A673 (cell line): ENCODE measurements around the gene EYS. TPM values are rescaled to one million over a fixed set of nuclear protein-coding genes. Genes with fewer than 3 reads are reported as not detected.

Experiments
- BruUV-seq: library from RNA; stranded (reverse); fragments of 400-500 nt; replicated peaks from 2 replicates; lab custom pipeline; 2021; lab: Mats Ljungman, UMichigan
- CTCF ChIA-PET: fragments of 300-600 bp; sonication (Branson Sonifier 250); formaldehyde crosslinking; loops from one replicate; lab custom pipeline; 2022; ENCODE audit warnings: antibody characterized with exemption; lab: Charles Lee
- POLR2A ChIA-PET: fragments of 300-600 bp; sonication (Branson Sonifier 250); formaldehyde crosslinking; loops from one replicate; lab custom pipeline; 2022; ENCODE audit warnings: antibody characterized with exemption; ENCODE audit not compliant: low non-redundant PET; lab: Charles Lee
- DNase-seq: peaks from one replicate; pipeline ENCODE4 v3.0.0-alpha.2; 2015; ENCODE audit warnings: low spot score
- H3K27ac ChIP-seq: fragments of 200-600 bp; sonication (generic); 2 replicates; pipeline ENCODE4 v1.5.1; 2016; ENCODE audit warnings: mixed run types, low read depth, mild to moderate bottlenecking, mixed read lengths, antibody characterized with exemption, low read length; ENCODE audit not compliant: poor library complexity, severe bottlenecking
- H3K27me3 ChIP-seq: fragments of 200-600 bp; sonication (generic); replicated peaks from 2 replicates; pipeline ENCODE4 v1.6.1; 2017; ENCODE audit warnings: mixed run types, low read depth, mild to moderate bottlenecking, mixed read lengths, antibody characterized with exemption, low read length; ENCODE audit not compliant: insufficient read depth, poor library complexity
- H3K36me3 ChIP-seq: fragments of 200-600 bp; sonication (generic); 2 replicates; pipeline ENCODE4 v1.6.1; 2016; ENCODE audit warnings: mixed run types, mild to moderate bottlenecking, mixed read lengths, antibody characterized with exemption, low read length; ENCODE audit not compliant: insufficient read depth, poor library complexity, severe bottlenecking
- H3K4me1 ChIP-seq: fragments of 200-600 bp; sonication (generic); 2 replicates; pipeline ENCODE4 v1.6.1; 2017; ENCODE audit warnings: mixed run types, mild to moderate bottlenecking, mixed read lengths, antibody characterized with exemption, low read length; ENCODE audit not compliant: insufficient read depth, poor library complexity, severe bottlenecking
- H3K4me3 ChIP-seq: fragments of 200-600 bp; sonication (generic); 2 replicates; pipeline ENCODE4 v1.5.1; 2016; ENCODE audit warnings: low read depth, mixed run types, mild to moderate bottlenecking, mixed read lengths, low read length; ENCODE audit not compliant: poor library complexity, severe bottlenecking
- H3K9me3 ChIP-seq: fragments of 200-600 bp; sonication (generic); 2 replicates; pipeline ENCODE4 v1.6.1; 2016; ENCODE audit warnings: mixed run types, low read depth, mild to moderate bottlenecking, mixed read lengths, antibody characterized with exemption, low read length; ENCODE audit not compliant: poor library complexity, severe bottlenecking
- CTCF ChIP-seq: fragments of 300-800, 200-600 bp; sonication (generic); conservative IDR thresholded peaks from 2 replicates; pipeline ENCODE4 v1.5.1; 2017; ENCODE audit warnings: low read depth, mild to moderate bottlenecking, antibody characterized with exemption, low read length, moderate library complexity, mixed read lengths
- EZH2 ChIP-seq: fragments of 200-600 bp; sonication (generic); IDR thresholded peaks from 2 replicates; pipeline ENCODE4 v1.6.1; 2017; ENCODE audit warnings: borderline replicate concordance, low read depth, mild to moderate bottlenecking, mixed read lengths, antibody characterized with exemption, low read length; ENCODE audit not compliant: poor library complexity, severe bottlenecking
- intact Hi-C: fragments of 100-400 bp; cut with micrococcal nuclease; formaldehyde crosslinking; loops from one replicate; pipeline ENCODE4 v1.10.0; 2022; ENCODE audit not compliant: unreplicated experiment
- total RNA-seq: library from RNA; stranded (reverse); gene quantifications from 2 replicates; pipeline ENCODE4 v1.2.3, GENCODE V29; 2021

The EYS gene
- total RNA-seq, 1 experiment from 2014 or later, result 0.47 TPM

DNA sequence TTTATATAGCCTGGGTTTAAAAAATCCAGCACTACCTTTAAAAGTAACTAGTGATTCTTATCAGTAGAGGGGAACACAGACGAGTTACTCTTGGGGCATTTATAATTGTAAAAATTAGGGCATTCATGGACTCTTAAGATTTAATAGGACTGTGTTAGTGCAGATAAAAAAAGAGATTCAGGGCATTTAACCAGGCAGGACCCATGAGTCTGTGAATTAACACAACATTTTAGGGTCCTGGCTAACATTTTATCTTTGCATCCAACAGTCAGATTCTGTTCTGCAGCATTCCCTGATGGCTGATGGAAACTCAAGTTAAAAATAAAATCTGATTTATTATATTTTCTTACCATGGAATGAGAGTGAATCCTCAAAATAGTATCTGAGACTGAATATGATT lies 1297.1 kb downstream of the EYS start:
- TF ChIP-seq CTCF, result no peak
- no peak for TF ChIP-seq EZH2
- H3K9me3 ChIP-seq, result peaks cover 5% of the 10 kb centered on the region
- H3K27me3 ChIP-seq, result no peaks in the 10 kb centered on the region
- no peaks in the 10 kb centered on the region for H3K36me3 ChIP-seq
- intact Hi-C loops, result no loop called here
- ChIA-PET CTCF (no interaction called here), POLR2A (no interaction called here)
- no peak for DNase-seq
- H3K4me3 ChIP-seq, result no peak overlapping the region
- no peaks in the 10 kb centered on the region for H3K4me1 ChIP-seq
- BruUV-seq, result no TSS peak
- no peak overlapping the region for H3K27ac ChIP-seq

DNA sequence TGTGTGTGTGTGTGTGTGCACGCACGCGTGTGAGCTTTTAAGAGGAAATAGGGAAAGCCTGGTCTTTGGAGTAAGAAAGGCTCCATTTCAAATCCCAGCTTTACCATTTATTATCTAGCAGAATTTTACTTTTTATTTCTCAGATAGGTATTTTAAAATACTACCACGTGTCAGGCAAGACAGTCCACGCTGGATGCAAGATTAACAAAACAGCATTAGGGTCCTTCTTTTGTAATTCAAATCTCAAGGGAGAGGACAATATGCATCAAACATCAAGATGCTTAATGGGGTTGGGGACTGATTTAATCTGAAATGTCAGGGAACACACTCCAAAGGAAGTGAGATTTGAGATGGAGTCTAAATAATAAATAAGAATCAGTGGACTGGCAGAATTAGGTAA lies 1302.6 kb downstream of the EYS start:
- Histone ChIP-seq H3K27ac (no peak overlapping the region), H3K36me3 (no peaks in the 10 kb centered on the region), H3K4me3 (no peak overlapping the region), H3K27me3 (no peaks in the 10 kb centered on the region), H3K9me3 (peaks cover 5% of the 10 kb centered on the region), H3K4me1 (no peaks in the 10 kb centered on the region)
- intact Hi-C loops, result no loop called here
- BruUV-seq, result no TSS peak
- POLR2A ChIA-PET, result no interaction called here
- CTCF ChIA-PET, result no interaction called here
- DNase-seq, result no peak
- TF ChIP-seq EZH2, result no peak
- TF ChIP-seq CTCF, result no peak

GRCh38 chr6:64383277-64383676 lies 1323.7 kb downstream of the EYS start:
- H3K4me3 ChIP-seq, result no peak overlapping the region
- ChIA-PET CTCF (no interaction called here), POLR2A (no interaction called here)
- no peaks in the 10 kb centered on the region for H3K36me3 ChIP-seq
- H3K27ac ChIP-seq, result no peak overlapping the region
- intact Hi-C loops, result no loop called here
- TF ChIP-seq CTCF, result no peak
- no peak for TF ChIP-seq EZH2
- H3K9me3 ChIP-seq, result no peaks in the 10 kb centered on the region
- no peaks in the 10 kb centered on the region for H3K27me3 ChIP-seq
- H3K4me1 ChIP-seq, result no peaks in the 10 kb centered on the region
- DNase-seq, result no peak
- no TSS peak for BruUV-seq
